Dermis microvascular lymphatic vessel endothelial cell (primary cell): ENCODE results near the gene NR1H2. TPM values are rescaled to one million over a fixed set of nuclear protein-coding genes. Genes with fewer than 3 reads are reported as not detected.
"Not testable (repeated sequence)": the region's sequence is repeated elsewhere in the genome, so short reads cannot be mapped to it uniquely, and the experiment has no call there.

Source experiments
- DNase-seq, 2 donors: peaks; one replicate each; pipeline versions ENCODE4 v3.0.0 to v3.0.0-alpha.2; 2010; ENCODE audit warnings: low read depth in 2 of 2
- total RNA-seq: library from RNA; depleted of rRNA; stranded (reverse); fragments of >200 nt; gene quantifications from 2 replicates; pipeline ENCODE4 v1.2.1, GENCODE V29; 2014

Gene NR1H2
- total RNA-seq, 1 donor from 2014 or later = 37.7 TPM

- no peak for DNase-seq
These were observed 1.3 kb downstream of the NR1H2 start for GRCh38 chr19:50377517-50377916.

DNA sequence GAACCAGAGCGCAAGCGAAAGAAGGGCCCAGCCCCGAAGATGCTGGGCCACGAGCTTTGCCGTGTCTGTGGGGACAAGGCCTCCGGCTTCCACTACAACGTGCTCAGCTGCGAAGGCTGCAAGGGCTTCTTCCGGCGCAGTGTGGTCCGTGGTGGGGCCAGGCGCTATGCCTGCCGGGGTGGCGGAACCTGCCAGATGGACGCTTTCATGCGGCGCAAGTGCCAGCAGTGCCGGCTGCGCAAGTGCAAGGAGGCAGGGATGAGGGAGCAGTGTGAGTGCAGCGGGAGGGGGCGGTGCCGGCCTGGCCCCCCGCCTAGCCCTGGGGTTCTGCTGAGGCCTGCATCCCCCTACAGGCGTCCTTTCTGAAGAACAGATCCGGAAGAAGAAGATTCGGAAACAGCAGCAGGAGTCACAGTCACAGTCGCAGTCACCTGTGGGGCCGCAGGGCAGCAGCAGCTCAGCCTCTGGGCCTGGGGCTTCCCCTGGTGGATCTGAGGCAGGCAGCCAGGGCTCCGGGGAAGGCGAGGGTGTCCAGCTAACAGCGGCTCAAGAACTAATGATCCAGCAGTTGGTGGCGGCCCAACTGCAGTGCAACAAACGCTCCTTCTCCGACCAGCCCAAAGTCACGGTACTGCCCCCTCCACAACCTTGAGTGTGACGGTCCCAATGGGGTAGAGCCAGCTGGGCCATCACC is 2.1 kb downstream of the NR1H2 start:
- DNase-seq = no peak

DNA sequence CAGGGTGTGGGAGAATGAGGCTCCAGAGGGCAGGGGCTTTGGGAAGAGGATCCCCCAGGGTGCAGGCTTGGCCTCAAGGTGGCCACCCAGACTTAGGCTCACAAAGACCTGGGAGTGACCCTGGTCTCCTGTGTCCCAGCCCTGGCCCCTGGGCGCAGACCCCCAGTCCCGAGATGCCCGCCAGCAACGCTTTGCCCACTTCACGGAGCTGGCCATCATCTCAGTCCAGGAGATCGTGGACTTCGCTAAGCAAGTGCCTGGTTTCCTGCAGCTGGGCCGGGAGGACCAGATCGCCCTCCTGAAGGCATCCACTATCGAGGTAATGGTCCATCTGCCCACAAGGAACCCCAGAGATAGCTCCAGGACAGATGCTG is 2.6 kb downstream of the NR1H2 start:
- DNase-seq = no peak

DNA sequence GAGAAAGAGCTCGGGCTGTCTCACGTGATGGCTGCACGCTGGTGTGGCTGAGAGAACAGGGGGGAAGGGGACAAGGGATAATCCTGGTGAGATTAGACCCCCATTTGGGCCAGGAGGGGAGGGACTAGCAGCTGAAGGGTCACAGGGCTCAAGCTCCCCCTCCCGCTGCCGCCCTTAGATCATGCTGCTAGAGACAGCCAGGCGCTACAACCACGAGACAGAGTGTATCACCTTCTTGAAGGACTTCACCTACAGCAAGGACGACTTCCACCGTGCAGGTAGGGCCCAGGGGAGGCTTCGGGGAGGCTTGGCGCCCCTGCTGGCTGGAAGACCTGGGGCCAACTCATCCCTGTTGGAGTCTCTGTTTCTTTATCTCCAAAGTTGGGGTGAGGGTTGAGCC is 3.3 kb downstream of the NR1H2 start:
- no peak for DNase-seq

- no peak for DNase-seq
These were observed 3.9 kb downstream of the NR1H2 start for GRCh38 chr19:50380137-50380536.

- no peak for DNase-seq
These were observed 4.5 kb downstream of the NR1H2 start for GRCh38 chr19:50380751-50381151.

- DNase-seq = no peak
These were observed 5.8 kb downstream of the NR1H2 start for GRCh38 chr19:50381881-50382729.

- DNase-seq = no peak
These were observed 7.0 kb downstream of the NR1H2 start for GRCh38 chr19:50383001-50383851.

GRCh38 chr19:50383852-50384684 is 7.8 kb downstream of the NR1H2 start, which contains the start of gene POLD1:
TSS of gene POLD1 (plus strand) at chr19:50384347. CDS start at chr19:50398852, 14,505 bp downstream.
- peak; percentile 94 to 98 for DNase-seq

- no peak for DNase-seq
These were observed 8.7 kb downstream of the NR1H2 start for GRCh38 chr19:50384685-50385535.

DNA sequence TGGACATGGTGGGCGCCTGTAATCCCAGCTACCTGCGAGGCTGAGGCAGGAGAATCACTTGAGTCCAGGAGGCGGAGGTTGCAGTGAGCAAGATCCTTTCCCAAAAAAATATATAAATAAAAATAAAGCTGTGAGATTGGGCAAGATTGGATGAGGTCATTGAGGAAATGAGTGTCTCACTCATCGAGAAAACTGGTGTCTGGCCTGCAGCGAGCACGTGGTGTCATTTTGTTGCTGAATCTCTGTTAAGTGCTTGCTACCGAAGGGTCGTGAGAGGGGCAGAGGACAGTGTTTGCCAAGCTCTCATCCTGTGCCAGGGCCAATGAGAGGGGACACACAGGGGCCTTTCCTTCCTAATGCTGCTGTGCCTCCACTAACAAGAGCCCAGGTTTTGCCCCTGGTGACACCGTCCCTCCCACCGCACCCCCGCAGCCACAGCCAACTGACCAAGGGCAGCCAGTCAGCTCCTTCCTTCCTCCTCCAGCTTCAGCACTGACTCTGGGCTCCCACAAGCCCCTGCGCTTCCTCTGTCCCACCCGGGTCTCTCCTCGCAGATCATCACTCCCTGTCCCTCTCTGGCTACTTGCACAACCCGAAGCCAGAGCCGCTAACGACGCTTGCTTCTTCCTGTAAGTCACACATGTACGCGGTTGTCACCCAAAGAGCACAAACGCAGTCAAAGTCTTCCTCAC is 11.1 kb downstream of the NR1H2 start:
- peak in 1 of 2 donors; percentile 48 for DNase-seq

DNA sequence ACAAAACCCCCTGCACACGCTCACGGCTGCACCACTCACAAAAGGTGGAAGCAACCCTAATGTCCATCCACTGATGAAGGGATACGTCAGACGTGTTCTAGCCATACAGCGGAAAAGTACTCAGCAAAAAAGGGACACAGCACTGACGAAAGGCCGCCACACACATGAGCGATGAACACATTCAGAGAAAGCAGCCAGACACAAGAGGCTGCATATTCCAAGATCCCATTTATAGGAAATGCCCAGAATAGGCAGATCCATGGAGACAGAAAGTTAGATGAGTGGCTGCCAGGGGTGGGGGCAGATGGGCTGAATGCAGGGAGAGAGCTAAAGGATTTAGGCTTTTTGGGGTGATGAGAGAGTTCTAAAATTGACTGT is 11.6 kb downstream of the NR1H2 start:
- DNase-seq = no peak

GRCh38 chr19:50390295-50390694 is 14.0 kb downstream of the NR1H2 start:
- not testable (repeated sequence) for DNase-seq

- DNase-seq = not testable (repeated sequence)
These were observed 14.7 kb downstream of the NR1H2 start for GRCh38 chr19:50390952-50391351.

DNA sequence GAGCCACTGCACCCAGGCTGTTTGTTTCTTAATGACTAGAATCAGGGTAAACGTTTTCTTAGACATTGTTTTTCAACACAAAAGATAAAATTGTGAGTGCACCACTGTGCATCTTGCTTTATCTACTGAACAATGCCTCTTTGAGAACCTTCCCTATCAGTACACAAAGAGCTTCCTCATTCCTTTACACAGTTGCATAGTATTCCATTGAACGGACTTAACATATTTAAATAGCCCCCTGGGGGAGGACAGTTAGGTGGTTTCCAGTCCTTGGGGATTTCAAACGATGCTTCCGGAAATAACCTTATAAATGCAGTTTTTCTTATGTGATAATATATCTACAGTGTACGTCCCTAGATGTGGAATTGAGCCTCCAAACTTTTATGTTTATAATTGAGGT is 16.5 kb downstream of the NR1H2 start:
- no peak for DNase-seq

GRCh38 chr19:50393589-50393988 is 17.3 kb downstream of the NR1H2 start:
- no peak for DNase-seq

- no peak for DNase-seq
These were observed 17.8 kb downstream of the NR1H2 start for GRCh38 chr19:50394017-50394416.

DNA sequence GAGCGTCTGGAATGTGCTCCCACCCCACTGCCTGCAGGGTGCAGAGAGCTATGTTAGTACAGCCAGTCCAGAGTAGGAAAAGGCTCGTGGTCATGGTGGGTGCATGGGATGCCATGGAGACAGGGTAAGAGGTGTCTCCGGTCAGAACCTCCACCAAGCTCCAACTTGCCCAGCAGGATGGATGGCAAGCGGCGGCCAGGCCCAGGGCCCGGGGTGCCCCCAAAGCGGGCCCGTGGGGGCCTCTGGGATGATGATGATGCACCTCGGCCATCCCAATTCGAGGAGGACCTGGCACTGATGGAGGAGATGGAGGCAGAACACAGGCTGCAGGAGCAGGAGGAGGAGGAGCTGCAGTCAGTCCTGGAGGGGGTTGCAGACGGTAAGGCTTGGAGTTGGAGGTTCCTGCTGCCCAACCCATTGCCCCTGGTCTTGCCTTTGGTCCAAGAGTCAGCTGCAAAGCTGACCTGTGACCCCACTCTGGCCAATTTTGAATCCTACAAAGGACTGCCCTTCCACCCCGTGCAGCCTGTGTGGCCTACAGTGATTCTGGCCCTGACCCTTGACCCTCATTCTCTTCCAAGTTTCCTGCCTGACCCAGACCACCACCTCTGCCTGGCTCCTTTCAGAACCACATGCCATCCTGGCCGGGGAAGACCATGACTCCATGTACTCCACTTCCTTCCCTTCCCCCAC is 22.6 kb downstream of the NR1H2 start:
- DNase-seq = no peak

DNA sequence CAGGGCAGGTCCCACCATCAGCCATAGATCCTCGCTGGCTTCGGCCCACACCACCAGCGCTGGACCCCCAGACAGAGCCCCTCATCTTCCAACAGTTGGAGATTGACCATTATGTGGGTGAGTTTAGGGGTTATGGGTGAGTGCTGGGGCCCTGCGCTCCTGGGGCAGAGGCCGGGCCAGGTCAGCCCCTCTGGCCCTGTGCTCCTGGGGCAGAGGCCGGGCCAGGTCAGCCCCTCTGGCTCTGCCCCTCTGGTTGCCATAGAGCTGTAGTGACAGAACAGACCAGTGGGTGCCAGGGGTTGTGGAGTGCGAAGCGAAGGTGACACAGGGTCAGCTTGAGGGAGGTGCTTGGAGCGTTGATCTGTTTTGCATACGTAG is 23.1 kb downstream of the NR1H2 start:
- no peak for DNase-seq
